GM21619 (cell line): ENCODE measurements around the gene FAM43B.
"Not testable (repeated sequence)": the region's sequence is repeated elsewhere in the genome, so short reads cannot be mapped to it uniquely, and the experiment has no call there.

Source experiments
- ATAC-seq: cut with Tn5 transposase; IDR thresholded peaks from one replicate; pipeline ENCODE4 v1.9.1; 2021; ENCODE audit not compliant: unreplicated experiment

FAM43B gene

GRCh38 chr1:20551945-20552727, at the start of gene FAM43B:
FAM43B (plus strand) TSS chr1:20552573; CDS start chr1:20552974, 401 bp downstream.
- no peak for ATAC-seq

GRCh38 chr1:20505488-20505887, 46.9 kb upstream of the FAM43B start:
- ATAC-seq, result no peak

- ATAC-seq, result peak; percentile 4
These were observed 45.2 kb upstream of the FAM43B start for GRCh38 chr1:20507248-20507563.

GRCh38 chr1:20507564-20508410, 44.6 kb upstream of the FAM43B start, which contains the start of gene MUL1:
MUL1 (minus strand) TSS chr1:20508151; CDS start chr1:20508024, 127 bp downstream.
- peak; percentile 92 for ATAC-seq

GRCh38 chr1:20508411-20508771, 44.0 kb upstream of the FAM43B start:
- ATAC-seq, result no peak

- no peak for ATAC-seq
These were observed 40.6 kb upstream of the FAM43B start for GRCh38 chr1:20511518-20512428.

GRCh38 chr1:20519609-20520262, 32.6 kb upstream of the FAM43B start:
- not testable (repeated sequence) for ATAC-seq

- no peak for ATAC-seq
These were observed 30.2 kb upstream of the FAM43B start for GRCh38 chr1:20521960-20522861.

GRCh38 chr1:20526267-20526666, 26.1 kb upstream of the FAM43B start:
- no peak for ATAC-seq

- ATAC-seq, result no peak
These were observed 24.2 kb upstream of the FAM43B start for GRCh38 chr1:20528221-20528620.

GRCh38 chr1:20530306-20530705, 22.1 kb upstream of the FAM43B start:
- ATAC-seq, result no peak

- no peak for ATAC-seq
These were observed 21.5 kb upstream of the FAM43B start for GRCh38 chr1:20530901-20531300.

- no peak for ATAC-seq
These were observed 18.7 kb upstream of the FAM43B start for GRCh38 chr1:20533635-20534034.

GRCh38 chr1:20534659-20535417, 17.5 kb upstream of the FAM43B start:
- no peak for ATAC-seq

- no peak for ATAC-seq
These were observed 14.1 kb upstream of the FAM43B start for GRCh38 chr1:20538227-20538626.

- no peak for ATAC-seq
These were observed 13.4 kb upstream of the FAM43B start for GRCh38 chr1:20538760-20539551.

- no peak for ATAC-seq
These were observed 12.1 kb upstream of the FAM43B start for GRCh38 chr1:20540281-20540680.

GRCh38 chr1:20546637-20547036, 5.7 kb upstream of the FAM43B start:
- ATAC-seq, result no peak
